PC-9 (cell line): Measurements from ENCODE around the gene RIPOR3.

Experiments used
- CTCF ChIP-seq: fragments of 200-600 bp; sonication (generic); conservative IDR thresholded peaks from 2 replicates; pipeline ENCODE4 v1.6.1; 2017; ENCODE audit warnings: mixed run types, antibody characterized with exemption, mild to moderate bottlenecking, moderate library complexity
- EZH2 ChIP-seq: fragments of 200-600 bp; sonication (generic); IDR thresholded peaks from 2 replicates; pipeline ENCODE4 v1.8.0; 2017; ENCODE audit warnings: antibody characterized with exemption, low read depth

DNA sequence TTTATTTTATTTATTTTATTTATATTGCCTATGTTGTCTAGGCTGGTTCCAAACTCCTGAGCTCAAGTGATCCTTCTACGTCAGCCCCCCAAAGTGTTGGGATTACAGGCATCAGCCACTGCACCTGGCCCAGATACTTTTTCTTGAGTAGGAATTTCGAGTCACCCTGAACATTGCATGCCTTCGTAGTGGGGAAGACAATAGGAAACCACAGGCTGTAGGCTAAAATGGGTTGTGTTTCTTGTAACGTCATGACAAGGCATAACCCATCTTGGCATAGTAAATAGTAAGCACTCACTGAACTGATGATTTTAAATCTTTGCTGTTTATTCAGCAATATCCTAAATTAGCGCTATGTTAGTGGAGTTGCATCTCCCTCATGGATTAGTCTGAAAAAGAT is 146.2 kb downstream of the RIPOR3 start:
- no peak for TF ChIP-seq CTCF
- TF ChIP-seq EZH2: no peak
